ENCODE measurements around the gene ZNF506. TPM values are rescaled to one million over a fixed set of nuclear protein-coding genes. Genes with fewer than 3 reads are reported as not detected.
"Not testable (repeated sequence)": the region's sequence is repeated elsewhere in the genome, so short reads cannot be mapped to it uniquely, and the experiment has no call there.

The ZNF506 gene
- total RNA-seq, 1 donor from 2014 or later, result 37.2 TPM

DNA sequence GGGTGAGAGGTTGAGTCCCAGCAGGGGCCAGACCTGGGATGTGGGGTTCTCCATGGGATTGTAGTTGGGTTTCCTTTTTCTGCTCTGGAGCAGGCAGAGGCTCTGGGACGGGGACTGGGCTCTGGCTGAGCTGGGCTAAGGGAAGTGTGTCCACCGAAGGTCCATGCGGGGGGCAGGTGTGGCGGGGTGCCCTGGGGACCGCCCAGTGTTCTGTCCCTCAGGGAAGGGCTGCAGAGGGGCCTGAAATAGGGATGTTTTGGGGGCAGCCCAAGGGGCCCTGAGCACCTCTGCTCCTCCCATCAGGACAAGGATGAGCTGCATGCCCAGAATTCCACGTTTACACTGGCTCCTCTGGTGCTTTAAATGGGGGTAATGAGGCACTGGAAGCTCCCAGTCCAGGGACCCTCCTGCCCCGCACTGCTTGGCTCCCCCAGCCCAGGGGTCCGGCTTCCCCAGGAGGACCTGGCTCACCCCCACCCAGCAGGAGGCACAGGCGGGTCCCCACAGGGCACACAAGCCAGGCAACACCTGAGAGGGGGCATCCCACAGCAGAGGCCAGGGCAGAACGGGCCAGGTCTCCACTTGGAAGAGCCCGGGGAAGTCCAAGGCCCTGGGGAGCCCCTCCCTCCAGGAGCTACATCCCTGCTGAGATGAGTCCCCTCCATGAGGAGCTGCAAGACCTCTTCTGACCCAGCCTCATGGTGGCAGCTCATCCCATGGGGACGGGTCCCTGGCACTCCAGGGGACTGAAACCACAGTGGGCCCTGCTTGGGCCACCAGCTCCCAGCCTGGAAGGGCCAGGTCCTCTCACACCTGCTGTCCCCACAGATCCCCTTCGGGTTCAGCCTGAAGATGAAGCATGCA lies 74.0 kb downstream of the ZNF506 start:
- DNase-seq (ENCODE audit: low spot score) (no peak), ATAC-seq (no peak)
- intact Hi-C loops (cut with DNase I), result no loop called here

DNA sequence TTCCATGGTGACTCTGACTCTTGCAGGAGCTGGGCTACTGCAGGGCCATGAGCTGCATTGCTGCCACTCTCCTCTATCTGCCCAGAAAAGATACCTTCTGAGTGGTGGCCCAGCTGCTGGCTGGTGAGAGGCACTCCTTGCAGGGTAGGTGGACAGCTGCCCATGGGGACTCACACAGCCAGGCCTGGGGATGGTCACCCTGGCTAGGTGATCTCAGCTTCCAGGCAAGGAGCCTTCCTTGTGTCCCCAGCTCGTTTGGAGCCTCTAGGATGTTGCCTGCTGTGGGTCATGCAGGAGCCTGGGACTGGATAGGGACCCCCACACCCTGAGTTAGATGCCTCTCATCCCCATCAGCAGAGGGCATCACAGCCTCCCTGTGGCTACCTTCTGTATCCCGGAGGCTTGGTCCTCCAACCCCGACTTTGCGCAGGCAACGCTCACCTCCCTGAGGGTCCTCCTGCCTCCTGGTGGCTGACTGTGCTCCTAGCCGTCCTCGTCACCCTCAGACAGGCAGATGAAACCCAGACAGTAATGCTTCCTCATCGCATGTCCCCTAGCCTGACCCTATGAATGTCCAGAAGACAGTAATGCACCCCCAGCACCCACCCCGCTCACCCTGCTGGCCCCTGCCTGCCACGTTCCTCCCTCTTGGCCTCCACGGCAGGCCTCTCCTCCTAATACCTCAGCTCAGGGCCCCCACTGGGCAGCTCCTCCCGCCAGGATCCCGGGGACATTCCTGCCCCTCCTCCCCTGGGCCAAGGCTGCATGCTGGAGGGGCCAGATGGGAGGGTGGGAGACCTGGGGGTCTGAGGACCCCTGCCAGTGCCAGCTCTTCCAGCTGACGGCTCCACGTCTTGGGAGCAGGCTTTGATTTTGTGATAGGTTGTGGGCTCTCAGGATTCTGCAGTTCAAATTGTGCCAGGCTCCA lies 75.0 kb downstream of the ZNF506 start:
- ATAC-seq, result no peak
- intact Hi-C loops (cut with DNase I), result no loop called here
- DNase-seq (ENCODE audit: low spot score), result no peak

DNA sequence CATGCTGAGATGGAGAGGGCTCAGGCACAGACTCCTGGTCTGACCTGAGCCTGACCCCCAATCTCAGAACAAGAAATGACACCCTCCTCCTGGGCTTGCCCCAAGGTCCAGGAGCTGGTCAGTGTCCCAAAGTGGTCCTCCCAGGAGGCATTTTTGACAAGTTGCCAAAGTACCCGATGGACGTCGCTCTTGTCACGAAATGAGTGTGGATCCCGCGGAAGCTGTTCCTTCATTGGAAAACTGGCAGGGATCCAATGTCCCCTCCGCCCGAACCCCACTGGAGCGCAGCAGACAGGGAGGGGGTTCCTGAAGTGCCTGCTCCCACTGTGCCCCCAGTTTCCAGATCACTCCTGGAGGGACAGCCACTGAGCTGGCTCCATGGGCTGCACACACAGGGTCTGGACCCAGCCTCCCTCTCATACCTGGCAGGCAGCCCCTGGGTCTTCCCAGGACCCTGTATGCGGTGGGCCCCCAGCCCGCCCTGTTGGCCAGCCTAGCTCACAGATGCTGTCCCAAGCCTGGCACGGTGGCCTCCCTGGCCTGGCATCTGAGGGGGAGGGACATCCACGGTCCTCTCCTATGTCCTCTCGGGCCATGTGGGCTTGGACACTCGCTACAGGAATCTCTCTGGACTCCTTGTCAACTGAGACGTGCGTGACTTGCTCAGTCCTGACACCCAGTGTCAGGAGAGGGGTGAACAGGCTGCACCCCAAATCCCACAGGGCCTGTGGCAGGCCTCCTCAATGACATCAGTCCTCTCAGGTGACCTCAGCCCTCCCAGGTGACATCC lies 75.9 kb downstream of the ZNF506 start:
- DNase-seq (ENCODE audit: low spot score), result no peak
- intact Hi-C loops (cut with DNase I), result no loop called here

DNA sequence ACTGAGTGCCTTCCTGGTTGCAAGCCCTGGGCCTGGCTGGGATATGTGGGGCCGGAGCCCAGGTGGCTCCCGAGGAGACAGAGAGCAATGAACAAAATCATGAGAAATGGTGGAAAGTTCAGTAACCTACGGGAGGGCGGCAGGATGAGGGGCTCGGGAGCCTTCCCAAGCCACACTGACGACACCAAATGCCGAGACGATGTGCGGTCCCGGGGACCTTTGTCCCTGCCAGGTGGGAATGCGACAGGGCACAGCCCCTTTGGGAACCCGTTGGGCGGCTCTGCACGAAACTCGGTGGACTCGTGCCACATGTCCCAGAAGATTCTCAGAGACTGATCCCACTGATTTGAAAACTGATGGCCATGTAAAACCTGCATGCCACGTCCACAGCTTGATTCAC lies 76.9 kb downstream of the ZNF506 start:
- intact Hi-C loops (cut with DNase I), result no loop called here
- DNase-seq (ENCODE audit: low spot score) (no peak), ATAC-seq (no peak)

More for the DNA sequence above, 75.9 kb downstream of the ZNF506 start:
- ATAC-seq, result no peak

DNA sequence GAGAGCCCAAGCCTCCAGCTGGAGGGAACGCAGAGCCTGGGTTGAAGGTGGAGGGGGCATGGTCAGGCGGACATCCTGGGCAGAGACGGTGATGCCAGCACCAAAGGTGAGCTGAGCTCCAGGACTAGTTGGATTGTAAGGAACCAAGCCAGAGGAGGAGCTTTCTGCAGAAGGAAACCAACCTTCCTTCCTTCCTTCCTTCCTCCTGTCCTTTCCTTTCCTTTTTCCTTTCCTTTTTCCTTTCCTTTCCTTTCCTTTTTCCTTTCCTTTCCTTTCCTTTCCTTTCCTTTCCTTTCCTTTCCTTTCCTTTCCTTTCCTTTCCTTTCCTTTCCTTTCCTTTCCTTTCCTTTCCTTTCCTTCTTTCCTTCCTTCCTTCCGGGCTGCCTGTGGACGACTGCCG lies 77.6 kb downstream of the ZNF506 start:
- DNase-seq (ENCODE audit: low spot score); ATAC-seq; intact Hi-C loops (cut with DNase I): not testable (repeated sequence)

DNA sequence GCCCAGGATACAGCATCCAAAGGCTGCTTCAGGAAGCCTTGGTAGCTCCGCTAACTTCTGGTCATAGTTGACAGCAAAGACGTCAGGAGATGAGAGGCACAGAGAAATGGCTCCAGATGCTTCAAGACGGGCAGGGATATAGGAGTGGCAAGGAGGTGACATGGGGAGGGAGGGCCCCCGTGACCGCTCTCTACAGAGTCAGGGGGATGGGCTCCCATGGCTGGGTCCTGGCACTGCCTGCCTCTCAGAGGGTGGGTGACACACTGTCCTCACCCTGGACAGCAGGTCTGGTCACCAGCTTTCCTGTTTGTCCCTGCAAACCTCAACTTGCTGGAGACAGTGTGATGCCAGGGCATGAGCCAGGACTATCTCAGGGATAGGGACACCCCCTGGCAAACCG lies 78.4 kb downstream of the ZNF506 start:
- intact Hi-C loops (cut with DNase I), result no loop called here
- ATAC-seq, result no peak
- DNase-seq (ENCODE audit: low spot score), result no peak

DNA sequence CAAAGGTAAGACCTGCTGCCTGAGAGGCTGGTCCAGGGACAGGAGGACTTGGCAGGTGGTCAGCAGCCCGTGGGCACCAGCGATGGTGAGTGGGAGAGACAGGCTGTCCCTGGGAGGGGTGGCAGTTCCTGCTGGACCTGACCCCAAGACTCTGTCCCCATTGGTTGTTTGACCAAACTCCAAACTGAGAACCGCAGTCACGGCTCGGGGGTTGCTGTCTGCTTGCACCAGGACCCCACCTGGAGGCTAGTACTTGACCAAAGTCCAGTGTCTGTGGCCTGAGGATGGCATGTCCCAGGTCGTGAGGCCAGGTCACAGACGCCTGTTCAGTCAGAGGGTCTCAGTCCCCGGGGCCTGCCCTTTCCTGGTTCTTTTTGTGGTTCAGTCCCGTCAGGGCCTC lies 78.8 kb downstream of the ZNF506 start:
- DNase-seq (ENCODE audit: low spot score), result no peak
- intact Hi-C loops (cut with DNase I), result no loop called here
- ATAC-seq, result no peak

Other genes with a start within 250 kb of the ZNF506 start
- 5.1 TPM for gene PBX4, start 203.1 kb downstream of the ZNF506 start, total RNA-seq
- 11.0 TPM for gene LPAR2, start 193.5 kb downstream of the ZNF506 start, total RNA-seq
- gene GMIP, start 178.1 kb downstream of the ZNF506 start, total RNA-seq, result 16.2 TPM
- gene ATP13A1, start 158.1 kb downstream of the ZNF506 start, total RNA-seq, result 53.3 TPM
- gene ZNF101, start 152.9 kb downstream of the ZNF506 start, total RNA-seq, result 9.3 TPM
- gene ZNF14, start 88.6 kb downstream of the ZNF506 start, total RNA-seq, result 11.3 TPM
- 10.5 TPM for gene ZNF253, start 44.1 kb upstream of the ZNF506 start, total RNA-seq
- gene ZNF93, start 79.2 kb upstream of the ZNF506 start, total RNA-seq, result 3.6 TPM
- gene ZNF682, start 217.8 kb upstream of the ZNF506 start, total RNA-seq, result 6.1 TPM

All from sciatic nerve (tissue), 2 donors.